Regular cardiac myocyte (primary cell): ENCODE results near the gene B3GNT7. TPM values are rescaled to one million over a fixed set of nuclear protein-coding genes. Genes with fewer than 3 reads are reported as not detected.

Experiments
- total RNA-seq: library from RNA; depleted of rRNA; stranded (reverse); fragments of >200 nt; gene quantifications from 2 replicates; pipeline ENCODE4 v1.2.3, GENCODE V29; 2014

B3GNT7 gene, protein sequence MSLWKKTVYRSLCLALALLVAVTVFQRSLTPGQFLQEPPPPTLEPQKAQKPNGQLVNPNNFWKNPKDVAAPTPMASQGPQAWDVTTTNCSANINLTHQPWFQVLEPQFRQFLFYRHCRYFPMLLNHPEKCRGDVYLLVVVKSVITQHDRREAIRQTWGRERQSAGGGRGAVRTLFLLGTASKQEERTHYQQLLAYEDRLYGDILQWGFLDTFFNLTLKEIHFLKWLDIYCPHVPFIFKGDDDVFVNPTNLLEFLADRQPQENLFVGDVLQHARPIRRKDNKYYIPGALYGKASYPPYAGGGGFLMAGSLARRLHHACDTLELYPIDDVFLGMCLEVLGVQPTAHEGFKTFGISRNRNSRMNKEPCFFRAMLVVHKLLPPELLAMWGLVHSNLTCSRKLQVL
- under 0.01 and 0.56 TPM in 2 replicates for total RNA-seq

GRCh38 chr2:231395188-231396057 lies at the start of gene B3GNT7:
B3GNT7 (plus strand) TSS chr2:231395710; CDS start chr2:231395804, 94 bp downstream.

Other genes with a start within 250 kb of the B3GNT7 start
- 35.1 and 44.8 TPM in 2 replicates for gene ARMC9, start 197.1 kb upstream of the B3GNT7 start, total RNA-seq
- gene NCL, start 68.8 kb downstream of the B3GNT7 start, total RNA-seq, result 102 and 346 TPM in 2 replicates
- gene NMUR1, start 134.7 kb downstream of the B3GNT7 start, total RNA-seq, result under 0.01 TPM in 1 of 2 replicates, not detected in the other
- not detected in 2 replicates for gene TEX44, start 197.2 kb downstream of the B3GNT7 start, total RNA-seq